GM19372 (cell line): ENCODE measurements around the gene PITRM1.
"Not testable (repeated sequence)": the region's sequence is repeated elsewhere in the genome, so short reads cannot be mapped to it uniquely, and the experiment has no call there.

ENCODE experiments used
- ATAC-seq: cut with Tn5 transposase; IDR thresholded peaks from one replicate; pipeline ENCODE4 v1.9.1; 2021; ENCODE audit warnings: mild to moderate bottlenecking, low read depth, moderate library complexity; ENCODE audit not compliant: unreplicated experiment

Gene PITRM1

DNA sequence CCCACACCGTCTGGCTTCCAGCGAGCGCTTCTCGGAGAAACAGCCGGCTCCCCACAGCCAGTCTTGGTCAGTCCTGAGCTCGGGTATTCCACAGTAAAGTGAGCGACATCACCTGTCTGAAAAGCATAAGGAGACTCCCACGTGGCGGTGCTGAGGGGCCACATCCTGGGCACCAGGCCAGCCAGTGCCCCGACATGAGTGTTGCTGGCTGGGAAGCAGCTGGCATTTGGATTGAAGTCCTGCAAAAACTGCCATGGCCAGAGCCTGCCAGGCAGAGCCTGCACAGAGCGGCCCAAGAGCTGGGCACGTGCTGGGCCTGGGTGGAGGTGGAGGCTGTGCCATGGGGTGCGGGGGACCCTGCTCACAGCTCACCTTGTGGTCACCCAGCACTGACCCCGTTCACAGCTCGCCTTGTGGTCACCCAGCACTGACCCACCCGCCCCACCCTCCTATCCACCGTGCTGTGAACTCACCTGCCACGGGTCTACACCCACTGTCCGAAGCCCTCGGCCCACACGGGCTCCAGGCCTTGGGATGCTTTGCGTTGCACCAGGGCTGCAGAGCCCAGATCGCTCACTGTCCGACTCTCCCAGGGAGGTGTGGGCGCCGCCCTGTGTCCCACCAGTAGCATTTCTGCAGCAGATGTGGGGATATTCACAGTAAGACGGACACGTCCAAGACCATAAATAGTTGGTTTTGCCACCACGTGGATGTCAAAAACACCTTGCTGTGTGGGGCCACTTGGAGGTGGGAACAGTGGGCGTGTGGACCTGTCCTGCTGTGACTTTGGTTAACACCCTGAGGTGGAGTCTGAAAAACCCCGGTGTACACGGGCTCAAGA lies 48.8 kb downstream of the PITRM1 start:
- no peak for ATAC-seq

DNA sequence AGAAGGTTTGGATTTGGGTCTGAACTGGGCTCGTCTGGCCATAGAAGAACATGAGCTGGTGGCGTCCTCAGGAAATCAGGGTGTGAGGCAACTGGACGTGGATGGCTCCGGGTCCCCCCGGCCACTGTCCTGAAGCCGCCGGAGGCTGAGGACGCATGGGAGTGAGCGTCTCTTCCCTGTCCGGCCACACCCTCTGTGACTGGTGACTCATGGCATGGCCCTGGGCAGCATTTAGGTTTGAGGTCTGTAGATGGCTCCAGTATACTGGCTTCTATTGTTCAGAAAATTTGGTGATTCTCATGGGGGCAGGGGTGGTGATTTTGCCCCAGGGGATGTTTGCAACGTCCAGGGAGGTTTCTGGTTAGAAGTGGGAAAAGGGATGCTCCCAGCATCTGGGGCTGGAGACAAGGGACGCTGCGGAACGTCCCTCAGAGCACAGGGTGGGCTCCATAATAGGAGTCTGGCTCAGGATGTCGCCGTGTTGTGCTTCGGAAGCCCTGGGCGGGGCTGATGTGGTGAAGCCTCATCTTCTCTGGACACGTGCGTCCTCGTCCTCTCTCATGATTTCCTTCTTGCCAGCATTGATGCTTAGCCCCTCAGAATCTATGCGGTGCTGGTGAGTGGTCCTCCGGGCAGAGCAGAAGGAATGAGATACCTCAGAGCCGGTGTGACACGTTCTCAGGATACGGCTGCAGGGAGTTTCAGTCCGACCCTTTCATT lies 49.9 kb downstream of the PITRM1 start:
- no peak for ATAC-seq

DNA sequence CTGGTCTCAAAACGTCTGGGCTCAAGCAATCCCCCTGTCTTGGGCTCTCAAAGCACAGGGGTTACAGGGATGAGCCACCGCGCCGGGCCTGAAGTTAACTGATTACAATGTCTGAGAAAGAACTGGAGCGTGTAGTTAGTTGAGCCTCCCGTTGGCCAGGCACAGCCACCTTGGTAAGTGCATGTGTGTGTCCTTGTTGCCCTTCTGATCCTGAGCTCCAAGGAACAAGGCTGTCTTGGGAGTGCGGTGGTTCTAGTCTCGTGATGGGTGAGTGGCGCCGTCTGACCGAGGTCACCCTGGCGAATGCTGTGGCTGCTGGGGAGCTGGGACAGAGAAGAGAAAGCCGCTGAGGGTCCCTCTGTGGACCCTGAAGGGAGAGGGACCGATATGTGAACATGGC lies 50.5 kb downstream of the PITRM1 start:
- no peak for ATAC-seq

DNA sequence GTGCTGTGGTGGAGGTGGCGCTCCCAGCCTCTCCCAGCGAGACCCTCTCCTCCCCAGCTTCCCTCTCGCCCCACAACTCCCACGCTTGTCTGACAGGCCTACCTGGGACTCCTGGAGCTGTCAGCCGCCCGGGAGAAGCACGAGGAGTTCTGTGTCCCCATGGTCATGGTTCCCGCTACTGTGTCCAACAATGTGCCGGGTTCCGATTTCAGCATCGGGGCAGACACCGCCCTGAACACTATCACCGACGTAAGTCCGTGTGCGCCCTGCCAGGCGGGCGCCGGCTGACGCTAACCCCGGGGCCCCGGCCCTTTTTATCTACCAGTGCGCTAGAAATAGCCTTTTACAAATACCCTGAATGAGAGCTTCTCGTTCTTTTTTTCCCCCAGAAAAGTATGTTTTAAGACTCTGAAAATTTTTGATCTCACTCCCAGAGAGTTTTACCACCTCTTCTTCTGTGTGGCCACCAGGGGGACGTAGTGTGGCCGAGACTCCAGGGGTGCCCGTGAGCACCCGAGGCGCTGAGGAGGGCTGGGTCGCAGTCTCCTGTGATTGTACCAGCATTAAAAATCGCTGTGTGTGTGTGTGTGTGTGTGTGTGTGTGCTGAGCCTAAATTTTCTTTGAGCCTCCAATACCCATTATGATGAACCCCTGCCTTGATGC lies 52.7 kb downstream of the PITRM1 start:
- ATAC-seq = no peak

DNA sequence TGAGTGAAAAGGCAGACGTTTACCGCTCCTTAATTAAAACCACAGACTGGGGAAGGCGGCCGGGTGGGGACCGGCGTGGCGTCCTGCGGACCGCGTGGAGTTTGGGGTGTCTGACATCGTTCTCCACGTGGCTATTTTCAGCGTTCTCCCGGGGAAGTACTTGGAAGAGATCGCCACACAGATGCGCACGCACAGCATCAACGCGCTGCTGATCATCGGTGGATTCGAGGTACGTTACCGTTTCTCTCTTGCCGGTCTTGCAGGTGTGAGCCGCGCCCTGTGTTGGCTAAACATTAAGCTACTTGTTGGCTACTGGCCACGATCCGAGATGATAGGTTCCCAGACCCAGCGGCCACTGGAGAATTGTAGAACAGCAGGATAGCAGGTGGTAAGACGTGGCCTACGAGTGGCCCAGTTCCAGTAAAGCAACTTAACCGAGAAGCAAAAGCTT lies 53.9 kb downstream of the PITRM1 start:
- no peak for ATAC-seq

DNA sequence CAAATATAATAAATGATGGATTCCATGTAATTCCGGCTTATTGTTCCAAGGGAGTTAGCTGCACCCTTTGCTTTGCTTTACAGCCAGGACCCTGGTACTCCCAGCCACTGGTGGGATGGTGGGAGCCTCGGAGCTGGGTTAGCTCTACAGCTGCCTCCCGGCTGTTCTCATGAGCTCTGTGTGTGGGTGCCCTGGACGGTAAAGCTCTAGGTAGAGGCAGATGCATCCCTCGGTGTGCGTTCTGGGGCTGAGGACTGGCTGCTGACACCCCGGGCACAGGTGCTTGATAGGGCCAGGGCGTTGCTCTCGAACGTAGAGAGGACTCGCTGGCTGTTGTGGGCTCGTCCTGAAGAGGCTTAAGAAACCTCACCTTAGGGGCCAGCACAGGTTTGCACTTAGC lies 55.1 kb downstream of the PITRM1 start:
- ATAC-seq = no peak

DNA sequence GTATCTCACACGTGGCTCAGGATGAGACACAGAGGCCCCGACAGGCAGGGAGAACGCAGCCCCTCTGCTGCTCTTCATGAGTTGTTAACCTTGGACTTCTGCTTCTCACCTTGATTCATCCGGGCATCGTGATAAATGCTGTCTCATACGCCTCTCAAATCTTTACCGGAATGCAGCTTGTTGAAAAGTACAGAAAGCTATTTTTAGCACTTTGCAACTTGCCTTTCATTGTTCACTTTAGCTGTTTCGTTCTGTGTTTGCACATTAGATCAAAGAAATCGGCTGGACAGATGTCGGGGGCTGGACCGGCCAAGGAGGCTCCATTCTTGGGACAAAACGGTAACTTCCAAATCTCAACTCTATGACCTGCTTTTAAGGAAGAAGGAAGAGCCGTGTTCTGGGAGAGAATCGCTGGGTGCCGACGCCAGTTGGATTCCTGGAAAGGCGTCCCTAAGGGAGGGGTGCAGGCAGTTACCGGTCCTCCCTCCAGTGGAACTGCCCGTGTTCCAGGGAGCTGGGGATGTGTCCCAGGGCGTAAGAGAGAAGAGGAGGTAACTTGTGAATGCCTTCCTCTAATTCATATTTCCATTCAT lies 56.0 kb downstream of the PITRM1 start:
- ATAC-seq = no peak

DNA sequence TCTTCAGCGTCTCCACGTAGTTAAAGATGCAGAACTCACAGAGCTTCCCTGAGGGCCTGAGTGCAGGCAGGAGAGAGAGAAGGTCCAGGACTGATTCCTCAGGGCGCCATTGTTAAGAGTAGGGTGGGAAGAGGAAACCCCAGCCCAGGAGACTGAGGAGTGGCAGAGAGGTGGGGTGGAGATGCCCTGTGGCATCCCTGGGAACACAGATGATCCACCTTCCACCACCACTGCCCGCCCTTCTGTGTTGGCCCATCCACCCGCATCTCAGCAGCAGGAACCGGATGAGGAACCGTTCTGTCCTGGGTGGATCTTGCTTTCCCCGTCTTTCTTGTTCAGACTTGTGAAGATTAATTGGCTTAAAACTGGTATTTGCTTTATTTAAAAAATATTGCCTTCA lies 56.9 kb downstream of the PITRM1 start:
- ATAC-seq = no peak

DNA sequence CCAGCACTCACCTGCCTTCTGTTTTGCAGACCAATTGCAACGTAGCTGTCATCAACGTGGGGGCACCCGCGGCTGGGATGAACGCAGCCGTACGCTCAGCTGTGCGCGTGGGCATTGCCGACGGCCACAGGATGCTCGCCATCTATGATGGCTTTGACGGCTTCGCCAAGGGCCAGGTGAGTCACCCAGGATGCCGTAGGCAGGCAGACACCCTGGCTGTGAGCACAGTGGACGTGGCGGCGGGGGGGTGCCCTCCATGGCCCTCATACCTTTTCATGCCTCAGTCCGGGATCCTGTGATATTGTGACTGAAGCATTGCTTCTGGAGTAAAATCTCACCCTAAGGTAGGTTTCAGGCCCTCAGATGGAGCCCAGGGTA lies 59.2 kb downstream of the PITRM1 start:
- no peak for ATAC-seq

DNA sequence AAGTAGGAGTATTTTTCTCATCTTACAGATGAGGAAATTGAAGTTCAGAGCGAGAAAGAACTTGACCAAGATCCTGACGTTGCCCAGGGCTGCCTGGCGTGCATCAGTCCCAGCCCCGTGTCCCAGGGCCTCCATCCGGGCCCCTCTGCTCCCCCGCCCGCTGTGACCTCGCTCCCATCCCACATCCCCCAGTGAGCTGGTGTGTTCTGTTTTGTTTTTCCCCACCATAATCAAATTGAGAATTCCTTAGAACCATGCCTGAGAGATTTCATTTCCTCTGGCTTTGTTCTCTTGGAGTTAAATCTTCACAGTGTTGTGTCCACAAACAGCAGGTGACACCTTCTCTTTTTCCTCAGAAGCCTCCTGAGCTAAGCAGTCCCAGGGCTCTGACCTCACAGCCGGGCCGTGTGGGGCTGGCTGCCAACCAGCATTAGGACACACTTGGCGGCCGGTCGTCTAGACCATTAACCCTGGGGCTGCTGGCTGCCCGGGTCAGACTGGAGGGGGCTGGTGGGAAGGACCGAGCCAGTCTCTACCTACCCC lies 60.9 kb downstream of the PITRM1 start:
- no peak for ATAC-seq

DNA sequence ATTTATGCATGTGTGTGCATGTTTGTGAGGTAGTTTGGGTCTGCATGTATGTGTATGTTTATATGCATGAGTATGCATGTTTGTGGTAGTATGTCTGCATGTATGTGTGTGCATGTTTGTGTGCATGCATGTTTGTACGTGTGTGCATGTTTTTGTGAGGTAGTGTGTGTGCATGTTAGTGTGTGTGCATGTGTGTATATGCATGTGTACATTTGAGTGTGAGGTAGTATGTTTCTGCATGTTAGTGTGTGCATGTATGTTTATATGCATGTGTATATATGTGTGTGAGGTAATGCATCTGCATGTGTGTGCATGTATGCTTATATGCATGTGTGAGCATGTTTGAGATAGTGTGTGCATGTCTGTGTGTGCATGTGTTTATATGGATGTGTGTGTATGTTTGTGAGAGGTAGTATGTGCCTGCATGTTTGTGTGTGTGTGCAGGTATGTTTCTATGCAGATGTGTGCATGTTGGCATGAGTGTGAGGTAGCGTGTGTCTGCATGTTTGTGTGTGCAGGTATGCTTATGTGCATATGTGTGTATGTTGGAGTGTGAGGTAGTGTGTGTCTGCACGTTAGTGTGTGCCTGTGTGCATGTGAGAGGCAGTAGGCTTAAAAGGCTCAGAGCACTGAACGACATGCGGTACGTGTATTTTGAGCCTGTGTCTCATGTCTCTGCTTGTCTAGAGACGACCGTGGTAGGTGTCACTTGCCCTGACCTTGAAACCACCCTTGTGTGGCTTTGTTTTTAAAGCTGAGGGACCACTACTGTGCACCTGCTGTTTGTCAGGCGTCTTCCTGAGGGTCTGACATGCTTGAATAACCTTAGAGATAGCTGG lies 61.6 kb downstream of the PITRM1 start:
- ATAC-seq = no peak

DNA sequence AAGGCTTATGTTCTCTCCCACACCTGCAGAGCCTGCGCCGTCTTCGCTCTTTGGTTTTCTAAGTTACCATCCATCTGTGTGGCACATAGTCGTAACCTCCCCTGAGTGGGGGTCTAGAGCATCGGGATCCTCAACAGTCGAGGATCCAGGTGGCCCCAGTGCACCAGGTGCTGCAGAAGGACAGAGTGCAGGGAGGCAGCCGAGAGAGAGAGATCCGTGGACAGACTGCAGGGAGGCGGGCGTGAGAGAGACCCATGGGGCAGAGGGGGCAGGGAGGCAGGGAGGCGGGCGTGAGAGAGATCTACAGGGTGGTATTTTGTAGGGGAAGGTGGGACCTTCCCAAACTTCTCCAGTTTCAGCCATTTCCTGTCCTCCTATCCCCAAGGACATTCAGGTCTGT lies 62.9 kb downstream of the PITRM1 start:
- no peak for ATAC-seq

DNA sequence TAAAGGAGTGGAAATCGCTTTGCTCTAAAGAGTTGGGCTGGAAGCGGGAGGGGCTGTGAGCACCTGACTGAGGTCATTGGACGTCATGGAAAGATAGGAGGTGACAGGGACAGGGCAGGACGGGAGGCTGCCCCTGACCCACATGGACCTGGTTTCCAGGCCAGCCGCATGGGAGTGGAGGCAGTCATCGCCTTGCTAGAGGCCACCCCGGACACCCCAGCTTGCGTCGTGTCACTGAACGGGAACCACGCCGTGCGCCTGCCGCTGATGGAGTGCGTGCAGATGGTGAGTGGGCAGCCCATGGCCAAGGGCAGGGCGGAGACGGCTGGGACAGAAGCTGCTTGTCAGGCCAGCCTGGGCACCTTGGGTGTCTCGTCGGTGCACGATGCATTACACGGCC lies 63.4 kb downstream of the PITRM1 start:
- ATAC-seq = no peak

DNA sequence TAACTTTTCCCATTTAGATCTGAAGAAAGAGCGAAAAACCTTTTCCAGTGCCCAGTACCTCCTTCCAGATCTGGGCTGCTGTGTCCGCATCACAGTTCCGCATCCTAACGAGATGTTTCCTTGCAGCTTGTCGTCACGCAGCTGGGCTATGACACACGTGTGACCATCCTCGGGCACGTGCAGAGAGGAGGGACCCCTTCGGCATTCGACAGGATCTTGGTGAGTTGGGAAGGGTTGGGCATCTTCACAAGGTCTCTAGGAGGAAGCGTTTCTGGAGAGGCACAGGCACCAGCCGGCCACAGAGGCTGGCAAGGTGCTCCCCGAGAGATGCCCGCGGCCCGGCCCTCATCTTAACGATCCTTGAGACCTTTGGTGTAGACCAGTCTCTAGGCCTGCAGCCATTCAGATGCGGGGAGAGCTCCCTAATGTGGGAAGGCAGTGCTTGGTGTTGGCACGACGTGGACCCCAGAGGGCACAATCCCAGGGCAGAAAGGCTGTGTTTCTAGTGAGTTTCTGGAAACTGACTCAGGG lies 63.9 kb downstream of the PITRM1 start:
- no peak for ATAC-seq

DNA sequence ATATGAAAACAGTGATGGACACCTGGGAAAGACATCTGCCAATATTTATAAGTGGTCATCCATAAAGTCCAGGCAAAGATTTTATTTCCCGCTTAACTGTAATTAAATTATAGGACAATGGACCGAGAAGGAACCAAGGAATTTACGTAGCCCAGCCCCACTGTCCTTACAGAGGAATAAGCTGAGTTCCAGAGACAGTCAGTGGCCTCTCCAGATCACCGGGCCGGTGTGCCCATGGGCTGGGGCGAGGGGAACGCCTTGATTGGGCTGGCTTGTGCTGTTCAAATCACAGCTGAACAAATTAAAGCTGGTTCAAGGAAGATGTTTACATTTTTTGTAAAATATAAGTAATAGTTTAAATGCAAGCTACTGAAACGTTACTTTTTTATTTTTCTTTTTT lies 64.5 kb downstream of the PITRM1 start:
- ATAC-seq = no peak

DNA sequence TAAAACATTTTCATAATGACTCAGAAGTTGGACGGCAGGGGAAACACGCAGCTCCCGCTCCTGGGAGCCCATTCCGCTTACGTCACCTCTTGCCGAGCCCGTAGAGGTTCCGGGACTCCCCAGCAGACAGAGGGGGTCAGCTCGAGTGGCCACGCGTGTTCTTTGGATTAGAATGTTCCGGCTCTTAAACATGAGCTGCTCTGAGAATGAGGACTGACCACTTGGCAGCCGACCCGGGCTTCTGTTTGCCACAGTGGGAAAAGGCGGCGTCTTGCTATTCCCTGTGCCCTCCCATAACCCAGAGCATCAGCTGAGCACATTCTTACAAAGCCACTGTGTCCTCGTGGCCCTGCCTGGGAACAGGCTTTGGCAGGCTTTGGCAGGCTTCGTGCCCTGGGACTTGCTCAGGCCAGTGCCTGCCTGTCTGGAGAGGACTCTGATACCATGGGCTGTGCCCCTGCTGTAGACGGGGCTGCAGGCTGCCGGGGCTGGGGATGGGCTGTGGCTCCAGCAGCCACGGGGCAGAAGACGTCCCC lies 65.1 kb downstream of the PITRM1 start:
- no peak for ATAC-seq

DNA sequence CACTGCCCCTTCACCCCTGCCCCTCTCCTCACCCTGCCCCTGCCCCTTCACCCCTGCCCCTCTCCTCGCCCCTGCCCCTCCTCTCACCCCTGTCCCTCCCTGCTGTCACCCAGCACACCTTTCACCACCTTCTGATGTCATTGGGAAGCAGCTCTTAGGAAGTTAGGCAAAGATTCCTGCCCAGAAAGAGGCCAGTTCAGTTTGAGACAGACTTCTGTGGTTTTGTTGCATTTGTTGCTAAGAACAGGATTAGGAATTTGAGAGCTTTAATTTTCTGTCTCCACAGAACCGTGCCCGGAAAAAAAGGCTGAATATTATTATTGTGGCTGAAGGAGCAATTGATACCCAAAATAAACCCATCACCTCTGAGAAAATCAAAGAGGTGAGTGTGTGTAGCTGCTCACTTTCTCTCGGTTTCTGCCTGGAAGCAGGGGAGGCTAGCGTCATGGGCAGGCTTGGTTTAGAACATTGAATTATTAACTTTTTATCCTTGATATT lies 65.6 kb downstream of the PITRM1 start:
- ATAC-seq = no peak

DNA sequence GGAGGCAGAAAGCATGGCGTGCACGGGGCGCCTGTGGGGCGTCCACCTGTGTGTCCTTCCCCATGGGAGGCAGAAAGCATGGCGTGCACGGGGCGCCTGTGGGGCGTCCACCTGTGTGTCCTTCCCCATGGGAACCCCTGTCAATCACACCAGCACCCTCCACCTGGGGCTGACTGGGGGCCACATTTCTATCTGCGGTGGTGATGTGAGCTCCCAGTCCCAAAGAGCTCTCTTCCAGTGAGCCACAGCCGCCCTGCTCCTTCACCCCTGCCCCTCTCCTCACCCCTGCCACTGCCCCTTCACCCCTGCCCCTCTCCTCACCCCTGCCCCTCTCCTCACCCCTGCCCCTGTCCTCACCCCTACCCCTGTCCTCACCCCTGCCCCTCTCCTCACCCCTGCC lies 66.3 kb downstream of the PITRM1 start:
- not testable (repeated sequence) for ATAC-seq

DNA sequence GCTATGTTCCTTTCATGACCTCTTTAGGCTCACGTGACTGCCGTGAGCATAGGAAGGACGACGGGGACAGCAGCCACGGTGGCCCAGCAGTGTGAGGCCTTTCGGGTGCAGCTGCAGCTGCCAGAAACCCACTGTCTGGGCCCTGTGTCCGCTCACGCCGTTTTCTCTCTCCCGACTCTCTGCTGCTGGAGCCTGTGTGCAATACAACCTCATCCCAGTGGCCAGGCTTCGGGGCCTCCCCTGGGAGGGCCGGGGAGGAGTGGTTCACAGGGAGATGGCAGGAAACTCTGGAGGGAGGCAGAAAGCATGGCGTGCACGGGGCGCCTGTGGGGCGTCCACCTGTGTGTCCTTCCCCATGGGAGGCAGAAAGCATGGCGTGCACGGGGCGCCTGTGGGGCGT lies 66.7 kb downstream of the PITRM1 start:
- ATAC-seq = no peak
